ENCODE data around the gene NGF.

The NGF gene

GRCh38 chr1:115336741-115337140 lies 1.3 kb downstream of the NGF start:
- TF ChIP-seq CTCF (conservative IDR thresholded peaks at IDR 0.05; ENCODE audit: low read depth, low read length) = no peak
- peak overlapping the region; percentile 74 for H3K4me3 ChIP-seq (ENCODE audit: low read length)
- DNase-seq (ENCODE audit: low read depth) = no peak

GRCh38 chr1:115332813-115333608 lies 5.0 kb downstream of the NGF start:
- H3K4me3 ChIP-seq (ENCODE audit: low read length) = no peak overlapping the region
- no peak for TF ChIP-seq CTCF (conservative IDR thresholded peaks at IDR 0.05; ENCODE audit: low read depth, low read length)
- DNase-seq (ENCODE audit: low read depth) = peak; percentile 76

GRCh38 chr1:115331558-115332331 lies 6.3 kb downstream of the NGF start:
- no peak for TF ChIP-seq CTCF (conservative IDR thresholded peaks at IDR 0.05; ENCODE audit: low read depth, low read length)
- no peak overlapping the region for H3K4me3 ChIP-seq (ENCODE audit: low read length)
- DNase-seq (ENCODE audit: low read depth) = no peak

- DNase-seq (ENCODE audit: low read depth) = peak; percentile 71
- H3K4me3 ChIP-seq (ENCODE audit: low read length) = no peak overlapping the region
- peak; percentile 28 for TF ChIP-seq CTCF (conservative IDR thresholded peaks at IDR 0.05; ENCODE audit: low read depth, low read length)
Measured at GRCh38 chr1:115330480-115331013, 7.5 kb downstream of the NGF start.

DNA sequence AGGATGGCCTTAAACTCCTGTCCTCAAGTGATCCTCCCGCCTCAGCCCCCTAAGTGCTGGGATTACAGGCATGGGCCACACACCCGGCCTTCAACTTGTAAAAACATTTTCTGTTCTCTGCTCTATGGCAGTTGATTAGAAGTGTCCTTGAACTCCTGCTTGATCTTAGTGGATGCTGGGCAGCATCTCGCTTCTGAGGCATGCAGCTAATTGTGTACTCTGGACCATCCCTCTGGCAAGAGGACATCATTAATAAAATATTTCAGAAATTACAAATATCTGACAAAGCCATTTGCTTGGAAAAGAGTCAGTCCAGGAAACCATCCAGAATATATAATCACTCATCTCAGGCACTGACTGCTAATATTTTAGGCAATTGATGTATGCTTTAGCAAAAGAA lies 8.1 kb downstream of the NGF start:
- no peak for DNase-seq (ENCODE audit: low read depth)
- H3K4me3 ChIP-seq (ENCODE audit: low read length) = no peak overlapping the region

GRCh38 chr1:115327270-115327669 lies 10.8 kb downstream of the NGF start:
- TF ChIP-seq CTCF (conservative IDR thresholded peaks at IDR 0.05; ENCODE audit: low read depth, low read length) = no peak
- no peak for DNase-seq (ENCODE audit: low read depth)
- H3K4me3 ChIP-seq (ENCODE audit: low read length) = no peak overlapping the region

More for the DNA sequence above, 8.1 kb downstream of the NGF start:
- no peak for TF ChIP-seq CTCF (conservative IDR thresholded peaks at IDR 0.05; ENCODE audit: low read depth, low read length)
